ENCODE measurements around the gene SUSD6. TPM values are rescaled to one million over a fixed set of nuclear protein-coding genes. Genes with fewer than 3 reads are reported as not detected.

SUSD6 gene
- total RNA-seq, 1 donor from 2014 or later, result 67.1 TPM

DNA sequence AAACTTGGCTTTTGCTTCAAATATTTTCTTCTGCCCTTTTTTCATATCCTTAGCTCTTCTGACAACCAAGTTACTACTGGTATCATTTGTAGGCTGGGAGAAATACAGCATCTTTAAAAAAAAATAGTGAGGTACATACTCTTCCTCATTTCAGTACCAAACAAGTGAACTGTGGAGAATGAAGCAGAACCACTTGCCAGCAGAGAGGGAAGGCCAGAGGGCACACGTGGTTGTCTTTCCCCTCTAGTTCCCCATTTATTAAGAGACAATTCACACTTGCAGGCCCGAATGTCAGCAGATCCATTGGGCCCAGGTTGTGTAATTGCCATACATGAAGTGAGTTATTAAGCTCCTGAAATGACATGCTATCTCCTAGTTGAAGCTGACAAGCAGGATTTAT lies 3.2 kb downstream of the SUSD6 start:
- ChIA-PET POLR2A (interaction anchor here (0.7 to 6.1 kb wide), 17 partner anchors 9 to 152 kb away, joined by 3 to 25 read pairs (median 8); partner anchors contain the start of gene SRSF5), CTCF (interaction anchor here (3.4 kb wide), 1 partner anchor 9 kb away, joined by 14 read pairs; no protein-coding TSS in a partner anchor)
- ATAC-seq (ENCODE audit: low read depth) (peak; percentile 40), DNase-seq (no peak)
- H3K36me3 Mint-ChIP-seq (ENCODE audit: low read depth), result peaks cover 5% of the 10 kb centered on the region
- H3K27me3 Mint-ChIP-seq, result no peaks in the 10 kb centered on the region
- peaks cover 85% of the 10 kb centered on the region for H3K4me1 Mint-ChIP-seq
- no peaks in the 10 kb centered on the region for H3K9me3 Mint-ChIP-seq
- intact Hi-C loops (cut with micrococcal nuclease), result loop anchor here (2.0 to 10.0 kb wide), 5 partner anchors 70 to 1190 kb away; partner anchors contain the start of genes DCAF5 and MAP3K9
- H3K27ac Mint-ChIP-seq, result peak overlapping the region; percentile 99
- H3K4me3 Mint-ChIP-seq, result peak overlapping the region; percentile 97
- no peak for TF ChIP-seq CTCF (IDR thresholded peaks at IDR 0.05)

DNA sequence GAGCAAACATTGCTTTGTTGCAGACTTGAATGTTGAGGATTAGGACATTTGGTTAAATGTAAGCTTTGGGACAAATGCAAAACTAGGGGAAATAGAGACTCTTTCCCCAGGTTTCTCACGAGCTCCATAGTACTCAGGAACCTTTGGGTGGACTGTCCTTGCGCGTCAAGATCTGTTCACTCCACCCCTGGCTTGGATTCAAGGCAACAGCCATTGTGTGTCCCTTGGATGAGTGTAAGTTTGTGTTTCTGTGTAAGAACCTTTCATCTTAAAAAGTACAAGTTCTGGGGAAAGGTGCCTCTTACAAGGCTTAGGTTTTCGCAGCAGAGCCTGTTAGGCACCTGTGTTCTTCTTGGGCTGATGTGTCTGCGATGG lies 3.7 kb downstream of the SUSD6 start:
- no peaks in the 10 kb centered on the region for H3K27me3 Mint-ChIP-seq
- peak overlapping the region; percentile 99 for H3K27ac Mint-ChIP-seq
- peaks cover 87% of the 10 kb centered on the region for H3K4me1 Mint-ChIP-seq
- TF ChIP-seq CTCF (IDR thresholded peaks at IDR 0.05), result no peak
- peaks cover 8% of the 10 kb centered on the region for H3K36me3 Mint-ChIP-seq (ENCODE audit: low read depth)
- intact Hi-C loops (cut with micrococcal nuclease), result loop anchor here (1.0 to 10.0 kb wide), 9 partner anchors 10 to 1190 kb away; partner anchors contain the start of gene MAP3K9
- DNase-seq, result no peak
- peak overlapping the region; percentile 97 for H3K4me3 Mint-ChIP-seq
- ATAC-seq (ENCODE audit: low read depth), result peak; percentile 2
- POLR2A ChIA-PET, result interaction anchor here (0.8 to 6.1 kb wide), 16 partner anchors 9 to 152 kb away, joined by 3 to 25 read pairs (median 8); partner anchors contain the start of gene SRSF5
- CTCF ChIA-PET, result interaction anchor here (1.1 to 3.4 kb wide), 3 partner anchors 10 to 22 kb away, joined by 4 to 14 read pairs (median 4); no protein-coding TSS in a partner anchor
- no peaks in the 10 kb centered on the region for H3K9me3 Mint-ChIP-seq

- DNase-seq, result peak; percentile 54
- intact Hi-C loops (cut with micrococcal nuclease), result loop anchor here (1.0 to 10.0 kb wide), 9 partner anchors 10 to 1189 kb away; partner anchors contain the start of gene MAP3K9
These were observed 4.4 kb downstream of the SUSD6 start for GRCh38 chr14:69615496-69616407.

DNA sequence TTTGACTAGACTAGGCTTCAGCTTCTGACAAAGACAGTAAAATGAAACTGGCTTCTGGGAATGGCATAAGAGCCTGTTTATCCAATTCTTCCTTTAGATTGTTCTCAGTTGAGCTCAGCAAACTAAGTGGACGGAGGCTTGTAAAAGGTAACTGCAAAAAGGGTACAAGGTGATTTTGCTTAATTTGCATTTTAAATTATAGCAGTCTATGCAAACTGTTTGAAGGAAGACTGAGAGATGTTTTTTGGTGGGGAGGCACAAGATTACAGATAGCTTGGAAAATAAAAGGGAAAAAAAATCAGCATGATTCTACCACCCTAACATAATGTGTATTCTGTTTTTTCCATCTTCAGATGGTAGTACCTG lies 5.0 kb downstream of the SUSD6 start:
- H3K36me3 Mint-ChIP-seq (ENCODE audit: low read depth), result peaks cover 14% of the 10 kb centered on the region
- POLR2A ChIA-PET, result interaction anchor here (1.0 to 6.1 kb wide), 8 partner anchors 9 to 151 kb away, joined by 3 to 25 read pairs (median 10); partner anchors contain the start of gene SRSF5

More at GRCh38 chr14:69615496-69616407, 4.4 kb downstream of the SUSD6 start:
- Mint-ChIP-seq H3K4me1 (peaks cover 88% of the 10 kb centered on the region), H3K27me3 (no peaks in the 10 kb centered on the region), H3K4me3 (peak overlapping the region; percentile 83), H3K9me3 (no peaks in the 10 kb centered on the region), H3K27ac (peak overlapping the region; percentile 99), H3K36me3 (ENCODE audit: low read depth) (peaks cover 12% of the 10 kb centered on the region)
- no peak for TF ChIP-seq CTCF (IDR thresholded peaks at IDR 0.05)
- ChIA-PET CTCF (interaction anchor here (0.6 to 3.4 kb wide), 4 partner anchors 10 to 37 kb away, joined by 3 to 14 read pairs (median 4); no protein-coding TSS in a partner anchor), POLR2A (interaction anchor here (0.6 to 6.1 kb wide), 16 partner anchors 8 to 151 kb away, joined by 3 to 25 read pairs (median 9); partner anchors contain the start of gene SRSF5)
- ATAC-seq (ENCODE audit: low read depth), result peak; percentile 49

More for the DNA sequence above, 5.0 kb downstream of the SUSD6 start:
- H3K4me3 Mint-ChIP-seq, result peak overlapping the region; percentile 83
- peaks cover 90% of the 10 kb centered on the region for H3K4me1 Mint-ChIP-seq
- DNase-seq (no peak), ATAC-seq (ENCODE audit: low read depth) (no peak)
- CTCF ChIA-PET, result interaction anchor here (0.6 to 3.4 kb wide), 3 partner anchors 11 to 37 kb away, joined by 3 to 14 read pairs (median 4); no protein-coding TSS in a partner anchor
- TF ChIP-seq CTCF (IDR thresholded peaks at IDR 0.05), result no peak
- peak overlapping the region; percentile 99 for H3K27ac Mint-ChIP-seq
- no peaks in the 10 kb centered on the region for H3K27me3 Mint-ChIP-seq
- intact Hi-C loops (cut with micrococcal nuclease), result loop anchor here (10.0 kb wide), 2 partner anchors 1038 to 1188 kb away; partner anchors contain the start of gene MAP3K9
- no peaks in the 10 kb centered on the region for H3K9me3 Mint-ChIP-seq
